ENCODE data around the gene CCDC14.
A peak's percentile ranks its signal among the peaks of the same experiment; 100 is the strongest.
"Not testable (repeated sequence)": the region's sequence is repeated elsewhere in the genome, so short reads cannot be mapped to it uniquely, and the experiment has no call there.

Gene CCDC14

GRCh38 chr3:123971406-123971805 is 10.4 kb upstream of the CCDC14 start:
- in situ Hi-C loops (cut with HindIII; ENCODE audit: low pct_ligation_motif_present, low pct_unique_long_range_greater_than_20kb, low sequenced_read_pairs) = no loop called here
- no peak for DNase-seq

- DNase-seq; in situ Hi-C loops (cut with HindIII; ENCODE audit: low pct_ligation_motif_present, low pct_unique_long_range_greater_than_20kb, low sequenced_read_pairs): not testable (repeated sequence)
Observed at GRCh38 chr3:123967260-123967659, 6.2 kb upstream of the CCDC14 start.

DNA sequence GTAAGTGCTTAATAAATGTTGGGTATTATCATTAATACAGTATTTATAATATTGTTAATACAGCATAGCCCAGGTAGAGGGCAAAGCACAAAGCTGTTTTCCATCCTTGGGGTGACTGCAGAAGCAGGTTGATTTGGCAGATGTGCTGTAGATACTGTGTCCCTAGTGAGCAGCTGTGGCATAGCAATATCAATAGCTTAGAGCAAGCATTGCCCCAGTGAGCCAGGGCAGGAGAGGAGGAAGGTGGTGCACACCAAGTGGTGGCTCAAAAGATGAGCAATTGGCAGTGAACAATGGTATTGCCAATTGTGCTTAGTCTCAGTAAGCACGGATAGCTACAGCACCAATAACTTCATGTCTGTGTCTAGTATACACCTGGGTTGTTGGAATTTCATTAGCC is 5.8 kb upstream of the CCDC14 start:
- DNase-seq; in situ Hi-C loops (cut with HindIII; ENCODE audit: low pct_ligation_motif_present, low pct_unique_long_range_greater_than_20kb, low sequenced_read_pairs): not testable (repeated sequence)

DNA sequence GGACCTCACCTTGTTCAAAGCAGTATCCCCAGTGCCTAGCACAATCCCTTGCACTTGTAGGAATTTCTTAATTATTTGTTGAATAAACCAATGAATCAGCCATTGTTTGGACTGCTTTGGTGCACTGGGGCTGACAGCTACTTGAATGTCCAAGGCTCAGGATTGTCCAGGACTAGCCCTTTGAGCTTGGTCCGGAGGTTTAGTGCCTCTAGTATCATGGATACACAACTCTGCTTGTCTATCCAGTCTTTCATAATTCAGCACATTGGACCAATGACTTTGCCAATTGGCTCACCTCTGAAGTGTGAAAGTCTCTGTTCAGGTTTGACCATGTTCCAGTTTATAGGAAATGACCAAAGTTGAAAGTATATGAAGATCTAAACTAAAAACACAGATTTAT is 3.8 kb upstream of the CCDC14 start:
- DNase-seq; in situ Hi-C loops (cut with HindIII; ENCODE audit: low pct_ligation_motif_present, low pct_unique_long_range_greater_than_20kb, low sequenced_read_pairs): not testable (repeated sequence)

DNA sequence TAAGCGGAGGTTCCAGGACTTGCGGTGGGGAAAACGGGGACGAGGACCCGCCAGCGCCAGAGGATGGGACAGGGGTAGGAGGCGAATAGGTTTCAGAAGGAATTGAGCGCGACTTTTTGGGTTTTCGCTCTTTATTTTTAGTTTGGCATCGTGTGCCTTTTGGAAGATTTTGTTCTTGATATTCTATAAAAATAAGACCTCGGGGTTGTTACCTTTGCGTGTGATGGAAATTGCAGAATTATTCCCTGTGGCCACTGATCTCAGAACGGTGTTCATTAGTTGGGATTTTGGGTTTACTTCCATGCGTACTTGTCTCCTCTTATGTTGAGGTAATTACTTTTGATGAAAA is 453 bp upstream of the CCDC14 start:
- DNase-seq = no peak

GRCh38 chr3:123953735-123954134 is 7.3 kb downstream of the CCDC14 start:
- DNase-seq = no peak
- in situ Hi-C loops (cut with HindIII; ENCODE audit: low pct_ligation_motif_present, low pct_unique_long_range_greater_than_20kb, low sequenced_read_pairs) = no loop called here

More for the DNA sequence above, 453 bp upstream of the CCDC14 start:
- in situ Hi-C loops (cut with HindIII; ENCODE audit: low pct_ligation_motif_present, low pct_unique_long_range_greater_than_20kb, low sequenced_read_pairs) = no loop called here

DNA sequence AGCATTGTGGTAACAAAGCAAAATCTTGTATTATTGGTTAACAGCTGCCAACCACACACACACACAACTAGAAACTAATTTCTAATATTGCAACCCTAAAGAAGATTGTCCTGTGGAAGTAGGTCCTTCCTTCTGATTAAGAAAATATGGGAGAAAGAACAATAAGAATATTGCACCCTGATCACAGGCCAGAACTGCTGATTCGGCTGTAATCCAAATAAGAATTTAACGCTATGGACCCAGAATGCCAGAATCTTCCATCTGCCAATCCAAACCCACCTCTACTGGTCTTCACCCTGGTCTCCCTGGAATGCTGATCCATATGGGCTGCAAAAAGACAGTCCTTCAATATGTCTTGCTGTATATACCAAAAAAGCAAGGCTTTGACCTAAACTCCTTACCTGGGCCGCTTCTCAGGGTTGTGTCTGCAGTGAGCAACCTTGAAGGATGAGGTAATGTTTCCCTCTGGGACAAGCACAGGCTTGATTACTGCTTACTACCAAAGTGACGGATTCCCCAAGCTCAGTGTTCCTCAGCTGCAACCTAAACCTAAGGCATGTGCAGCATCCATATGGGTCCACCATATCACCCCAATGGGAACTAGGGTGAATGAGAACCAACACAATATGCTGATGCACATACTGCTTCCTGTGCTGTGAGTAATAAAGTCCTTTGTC is 8.0 kb downstream of the CCDC14 start:
- in situ Hi-C loops (cut with HindIII; ENCODE audit: low pct_ligation_motif_present, low pct_unique_long_range_greater_than_20kb, low sequenced_read_pairs) = no loop called here
- no peak for DNase-seq

DNA sequence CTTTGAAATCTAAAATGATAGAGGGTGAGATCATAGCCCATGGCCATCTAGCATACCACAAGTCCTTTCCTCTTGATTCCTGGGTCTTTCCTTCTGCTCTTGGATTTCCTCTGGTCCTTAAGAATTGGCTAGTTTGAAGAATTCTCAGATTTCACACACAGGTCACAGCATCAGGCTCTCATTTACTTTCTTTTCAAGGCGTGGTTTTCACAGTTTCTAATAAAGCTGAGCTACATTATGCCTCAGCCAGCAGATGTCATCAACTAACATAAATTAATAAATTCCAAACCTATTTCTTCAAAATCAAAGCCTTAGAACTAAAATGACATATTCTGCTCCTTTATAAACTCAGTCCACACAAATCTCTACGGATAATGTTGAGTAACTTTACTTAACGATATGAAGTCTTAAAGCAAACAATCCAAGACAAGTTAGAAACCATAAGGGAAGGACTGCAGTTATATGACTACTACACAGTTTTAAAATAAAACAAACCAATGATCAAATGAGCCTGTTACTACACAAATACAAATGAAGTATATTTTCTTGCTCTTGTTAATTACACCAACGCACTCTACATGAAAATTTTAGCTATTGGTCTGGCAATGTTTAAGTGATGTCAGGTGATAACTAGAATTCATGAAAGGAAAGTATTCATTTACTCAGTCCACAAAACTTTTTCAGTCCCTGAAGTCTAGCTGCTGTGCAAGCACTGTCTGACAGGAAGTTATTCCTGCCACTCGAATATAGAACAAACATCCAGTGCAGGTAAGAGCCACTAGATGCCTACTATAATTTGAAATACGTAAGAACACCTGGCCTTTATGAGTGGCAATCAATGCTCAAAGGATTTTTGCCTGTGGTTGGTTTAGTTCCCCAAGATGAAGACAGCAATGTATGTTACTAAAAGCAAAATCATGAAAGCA is 9.2 kb downstream of the CCDC14 start:
- no peak for DNase-seq
- in situ Hi-C loops (cut with HindIII; ENCODE audit: low pct_ligation_motif_present, low pct_unique_long_range_greater_than_20kb, low sequenced_read_pairs) = no loop called here

DNA sequence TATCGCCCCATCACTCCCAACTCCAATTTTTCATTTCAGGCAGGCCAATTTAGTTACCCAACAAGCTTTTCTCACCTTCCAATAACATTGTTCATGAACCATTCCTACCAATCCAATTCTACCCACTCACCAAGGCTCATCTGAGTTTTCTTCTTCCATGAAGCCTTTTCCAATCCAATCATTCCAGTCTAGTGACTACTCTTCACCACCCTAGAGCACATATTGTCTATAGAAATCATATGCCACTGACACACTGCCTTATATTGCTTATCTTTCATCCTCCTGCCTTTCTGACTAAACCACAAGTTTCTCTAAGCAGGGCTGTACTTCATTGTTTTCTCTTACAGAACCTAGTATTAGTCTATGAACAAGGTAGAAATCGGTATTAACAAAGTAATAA is 11.4 kb downstream of the CCDC14 start:
- in situ Hi-C loops (cut with HindIII; ENCODE audit: low pct_ligation_motif_present, low pct_unique_long_range_greater_than_20kb, low sequenced_read_pairs) = no loop called here
- no peak for DNase-seq

GRCh38 chr3:123948449-123948848 is 12.6 kb downstream of the CCDC14 start:
- no peak for DNase-seq
- in situ Hi-C loops (cut with HindIII; ENCODE audit: low pct_ligation_motif_present, low pct_unique_long_range_greater_than_20kb, low sequenced_read_pairs) = no loop called here

GRCh38 chr3:123947482-123947881 is 13.5 kb downstream of the CCDC14 start:
- no peak for DNase-seq
- in situ Hi-C loops (cut with HindIII; ENCODE audit: low pct_ligation_motif_present, low pct_unique_long_range_greater_than_20kb, low sequenced_read_pairs) = no loop called here

DNA sequence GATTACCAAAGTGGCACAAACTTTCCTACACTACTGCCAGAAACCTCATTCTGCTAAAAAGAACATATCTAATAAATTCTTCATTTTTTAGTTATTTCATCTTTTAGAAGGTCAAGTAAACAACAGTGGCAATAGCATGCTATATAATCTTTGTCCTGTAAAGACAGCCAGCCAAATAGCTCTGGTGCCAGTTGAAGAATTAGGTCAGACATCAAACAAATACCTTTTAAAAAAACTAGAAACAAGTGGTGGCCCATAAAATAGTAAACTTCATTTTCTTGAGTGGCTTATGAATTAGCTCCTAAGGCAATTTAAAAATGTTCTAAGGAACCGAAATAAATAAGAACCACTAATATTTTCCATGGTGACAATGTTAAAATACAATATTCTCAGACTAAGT is 19.5 kb downstream of the CCDC14 start:
- no peak for DNase-seq
- in situ Hi-C loops (cut with HindIII; ENCODE audit: low pct_ligation_motif_present, low pct_unique_long_range_greater_than_20kb, low sequenced_read_pairs) = no loop called here

- in situ Hi-C loops (cut with HindIII; ENCODE audit: low pct_ligation_motif_present, low pct_unique_long_range_greater_than_20kb, low sequenced_read_pairs) = no loop called here
- DNase-seq = peak; percentile 1
Observed at GRCh38 chr3:123941121-123941520, 19.9 kb downstream of the CCDC14 start.

DNA sequence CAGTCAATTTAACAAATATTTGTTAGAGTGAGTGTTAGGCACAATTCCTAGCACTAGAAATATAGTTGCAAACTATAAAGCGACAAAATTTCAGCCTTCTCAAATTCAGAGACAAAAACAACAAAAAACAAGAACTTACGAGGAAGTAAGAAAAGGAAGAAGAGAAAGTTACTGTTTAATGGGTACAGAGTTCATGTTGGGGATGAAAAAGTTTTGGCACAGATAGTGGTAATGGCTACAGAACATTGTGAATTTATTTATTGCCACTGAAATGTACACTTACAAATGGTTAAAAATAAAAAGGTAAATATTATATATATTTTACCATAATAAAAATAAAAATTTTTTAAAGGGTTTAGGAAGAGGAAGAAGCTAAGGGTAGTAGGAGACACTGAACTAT is 21.3 kb downstream of the CCDC14 start:
- in situ Hi-C loops (cut with HindIII; ENCODE audit: low pct_ligation_motif_present, low pct_unique_long_range_greater_than_20kb, low sequenced_read_pairs) = no loop called here
- no peak for DNase-seq

- DNase-seq = no peak
- in situ Hi-C loops (cut with HindIII; ENCODE audit: low pct_ligation_motif_present, low pct_unique_long_range_greater_than_20kb, low sequenced_read_pairs) = no loop called here
Observed at GRCh38 chr3:123936400-123936799, 24.6 kb downstream of the CCDC14 start.

DNA sequence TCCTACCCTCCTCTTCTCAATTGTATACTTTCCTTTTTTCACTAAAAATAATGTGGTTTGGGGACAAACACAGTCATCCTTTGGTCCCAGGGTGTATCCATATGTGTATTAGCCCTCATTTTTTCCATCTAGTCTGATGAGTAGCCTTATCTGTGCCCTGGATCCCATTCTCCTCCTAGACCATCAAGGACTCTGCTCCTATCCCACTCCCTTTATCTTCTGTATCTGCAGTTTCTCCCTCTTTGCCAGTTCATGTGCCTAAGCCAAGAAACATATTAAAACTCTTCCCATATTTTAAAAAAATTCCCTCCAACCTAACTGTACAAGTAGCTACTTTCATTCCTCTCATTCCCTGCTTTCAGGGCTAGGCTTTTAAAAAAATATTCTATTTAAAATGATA is 25.2 kb downstream of the CCDC14 start:
- in situ Hi-C loops (cut with HindIII; ENCODE audit: low pct_ligation_motif_present, low pct_unique_long_range_greater_than_20kb, low sequenced_read_pairs) = no loop called here
- no peak for DNase-seq

- DNase-seq = no peak
- in situ Hi-C loops (cut with HindIII; ENCODE audit: low pct_ligation_motif_present, low pct_unique_long_range_greater_than_20kb, low sequenced_read_pairs) = no loop called here
Observed at GRCh38 chr3:123934250-123934649, 26.8 kb downstream of the CCDC14 start.

DNA sequence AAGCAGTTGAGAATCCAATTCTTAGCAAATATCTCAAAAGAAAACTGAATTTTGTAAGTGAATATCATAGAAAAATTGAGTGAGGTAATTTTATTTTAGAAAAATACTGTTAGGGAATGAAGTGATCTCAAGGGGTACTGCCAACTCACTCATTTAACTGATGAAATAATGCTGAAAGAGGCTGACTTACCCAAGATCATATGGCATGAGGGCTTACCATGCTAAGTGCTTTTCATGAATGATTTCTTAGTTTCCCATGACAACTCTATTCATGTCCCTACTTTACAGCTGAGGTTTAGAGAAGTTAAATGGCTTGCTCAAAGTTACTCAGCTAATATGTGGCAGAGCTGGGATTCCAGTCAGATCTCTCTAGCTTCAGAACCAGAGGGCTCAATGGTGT is 30.6 kb downstream of the CCDC14 start:
- no peak for DNase-seq
- in situ Hi-C loops (cut with HindIII; ENCODE audit: low pct_ligation_motif_present, low pct_unique_long_range_greater_than_20kb, low sequenced_read_pairs) = no loop called here

DNA sequence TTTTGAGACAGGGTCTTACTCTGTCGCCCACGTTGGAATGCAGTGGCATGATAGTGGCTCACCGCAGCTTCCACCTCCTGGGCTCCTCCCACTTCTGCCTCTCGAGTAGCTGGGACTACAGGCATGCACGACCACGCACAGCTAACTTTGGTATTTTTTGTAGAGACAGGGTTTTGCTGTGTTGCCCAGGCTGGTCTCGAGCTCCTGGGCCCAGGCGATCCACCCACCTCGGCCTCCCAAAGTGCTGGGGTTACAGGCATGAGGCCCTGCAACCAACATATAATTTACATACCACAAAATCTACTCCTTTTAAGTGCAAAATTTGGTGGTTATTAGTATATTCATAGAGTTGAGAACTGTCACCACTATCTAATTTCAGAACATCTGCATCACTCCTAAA is 31.7 kb downstream of the CCDC14 start:
- DNase-seq = no peak
- in situ Hi-C loops (cut with HindIII; ENCODE audit: low pct_ligation_motif_present, low pct_unique_long_range_greater_than_20kb, low sequenced_read_pairs) = no loop called here

DNA sequence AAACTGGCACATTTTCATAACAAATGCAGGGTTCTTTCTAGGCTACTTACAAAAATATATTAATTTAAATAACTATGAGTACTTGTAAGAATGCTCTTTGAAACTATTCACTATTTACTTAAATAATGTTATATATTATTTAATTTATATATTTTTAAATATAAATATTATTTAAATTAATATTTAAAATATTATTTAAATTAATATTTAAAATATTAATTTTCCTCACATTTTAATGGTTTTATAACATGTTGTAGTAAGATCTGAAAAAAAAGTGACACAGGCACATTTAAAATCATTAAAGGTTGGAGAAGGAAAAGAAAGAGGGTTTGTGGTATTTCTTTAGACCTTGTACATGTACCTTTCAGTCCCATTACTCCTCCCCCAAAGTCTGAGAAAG is 34.6 kb downstream of the CCDC14 start:
- in situ Hi-C loops (cut with HindIII; ENCODE audit: low pct_ligation_motif_present, low pct_unique_long_range_greater_than_20kb, low sequenced_read_pairs) = no loop called here
- no peak for DNase-seq
